GM12892 (cell line): ENCODE data around the gene UNC45B.

Source experiments
- DNase-seq: peaks from one replicate; pipeline ENCODE4 v3.0.0; 2011; ENCODE audit not compliant: insufficient read length
- FAIRE-seq: peaks from 2 replicates; lab custom pipeline; 2011; peaks lifted over from hg19 to GRCh38; lab: Jason Lieb, UNC
- POLR2A ChIP-seq: IDR thresholded peaks from 2 replicates; pipeline ENCODE4 v1.6.1; 2011; ENCODE audit warnings: low read depth, low read length, control low read depth
- POLR2AphosphoS5 ChIP-seq: IDR thresholded peaks from 2 replicates; pipeline ENCODE4 v1.6.1; 2011; ENCODE audit warnings: low read depth, low read length, control low read depth
- TAF1 ChIP-seq: IDR thresholded peaks from 2 replicates; pipeline ENCODE4 v1.6.1; 2011; ENCODE audit warnings: low read depth, mild to moderate bottlenecking, control low read depth, low read length, borderline replicate concordance

Gene UNC45B

DNA sequence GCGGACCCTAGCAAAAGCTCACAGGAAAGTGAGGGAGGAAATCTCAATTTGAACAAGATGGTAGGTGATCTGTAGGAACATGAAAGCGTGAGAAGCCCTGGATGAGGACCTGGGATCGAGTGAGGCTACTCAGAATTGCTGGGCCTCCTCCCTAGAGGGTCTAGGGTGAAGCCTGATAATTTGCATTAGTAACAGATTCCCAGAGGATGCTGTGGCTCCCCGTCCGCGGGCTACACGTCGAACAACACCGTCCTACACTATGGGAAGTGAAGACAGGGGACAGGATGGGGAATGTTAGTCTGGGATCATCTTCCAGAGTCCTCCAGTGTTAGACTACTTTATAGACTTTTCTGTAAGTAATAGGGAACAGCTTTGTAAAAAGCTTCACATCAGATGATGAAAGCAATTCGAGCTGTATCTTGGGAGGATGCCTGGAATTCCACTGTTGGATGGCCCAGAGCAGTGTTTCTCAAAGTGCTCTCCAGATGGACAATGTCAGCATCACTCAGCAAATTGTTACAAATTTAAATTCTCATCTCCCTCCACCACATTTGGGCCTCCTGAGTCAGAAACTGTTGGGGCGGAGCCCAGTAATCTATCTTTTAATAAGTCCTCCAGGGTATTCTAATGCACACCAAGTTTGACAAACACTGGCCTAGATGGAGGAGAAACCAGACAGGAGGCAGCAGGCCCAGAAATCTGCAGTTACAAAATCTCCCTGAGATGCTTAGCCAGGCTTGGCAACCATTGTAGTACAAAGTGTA, 19.7 kb upstream of the UNC45B start:
- TF ChIP-seq POLR2AphosphoS5 (no peak), TAF1 (no peak), POLR2A (no peak)
- FAIRE-seq (no peak), DNase-seq (no peak)

DNA sequence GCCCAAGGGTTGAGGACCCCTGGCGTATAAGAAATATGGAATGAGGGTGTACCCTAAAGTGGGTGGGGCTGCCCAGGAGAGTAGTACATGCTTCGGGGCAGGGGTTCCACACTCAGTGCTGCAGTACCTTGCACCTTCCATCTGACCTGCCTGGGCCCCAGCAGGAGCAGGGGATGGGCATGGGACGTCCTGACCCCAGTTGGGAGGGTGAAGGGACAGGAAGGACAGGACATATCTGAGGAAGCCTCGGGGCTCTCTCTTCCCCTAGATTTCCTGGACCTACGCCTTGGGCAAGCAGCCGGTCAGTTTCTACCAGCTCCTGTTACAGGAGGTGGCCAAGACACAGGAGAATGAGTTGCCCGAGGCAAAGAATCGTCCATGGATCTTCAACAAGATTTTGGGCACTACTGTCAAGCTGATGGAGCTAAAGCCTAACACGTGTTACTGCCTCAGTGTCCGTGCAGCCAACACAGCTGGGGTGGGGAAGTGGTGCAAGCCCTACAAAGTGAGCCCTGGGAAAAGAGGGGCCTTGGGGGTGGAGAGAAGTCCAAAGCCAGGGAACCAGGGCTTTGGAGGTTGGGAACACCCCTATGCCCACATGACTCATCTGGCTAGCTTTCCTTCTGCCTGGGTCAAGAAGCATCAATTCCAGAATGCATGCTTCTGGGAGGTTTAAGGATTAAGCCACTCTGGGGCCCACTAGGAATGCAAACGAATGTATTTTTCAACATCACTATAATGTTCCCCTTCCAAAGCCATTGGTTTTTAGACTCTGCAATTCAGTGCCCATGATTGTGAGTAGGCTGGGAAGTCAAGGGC, 18.3 kb upstream of the UNC45B start:
- TF ChIP-seq POLR2AphosphoS5 = no peak; the same call in 1 of the 2 replicates
- peak; percentile 50; the same call in 1 of the 2 replicates for TF ChIP-seq POLR2A
- TF ChIP-seq TAF1 = no peak
- DNase-seq (no peak), FAIRE-seq (no peak)

DNA sequence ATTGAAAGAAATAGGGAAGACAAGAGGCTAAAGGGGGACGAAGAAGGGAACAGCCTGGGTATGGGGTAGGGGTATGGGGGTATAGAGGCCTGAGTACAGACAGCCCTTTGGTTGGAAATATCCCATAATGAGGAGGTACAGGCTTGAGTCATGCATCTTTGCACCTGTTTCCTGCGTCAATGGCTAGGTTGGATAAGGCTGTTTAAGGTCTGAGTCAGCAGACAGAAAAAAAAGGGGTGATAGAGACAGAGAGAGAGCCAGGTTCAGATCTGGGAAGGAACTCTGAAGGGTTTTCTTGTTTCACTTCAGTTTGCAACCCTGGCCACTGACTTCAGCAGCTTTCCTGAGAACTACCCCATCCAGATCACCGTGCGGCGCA, 17.7 kb upstream of the UNC45B start:
- FAIRE-seq = no peak
- no peak for TF ChIP-seq POLR2AphosphoS5
- no peak for TF ChIP-seq POLR2A
- no peak for TF ChIP-seq TAF1
- DNase-seq = no peak

DNA sequence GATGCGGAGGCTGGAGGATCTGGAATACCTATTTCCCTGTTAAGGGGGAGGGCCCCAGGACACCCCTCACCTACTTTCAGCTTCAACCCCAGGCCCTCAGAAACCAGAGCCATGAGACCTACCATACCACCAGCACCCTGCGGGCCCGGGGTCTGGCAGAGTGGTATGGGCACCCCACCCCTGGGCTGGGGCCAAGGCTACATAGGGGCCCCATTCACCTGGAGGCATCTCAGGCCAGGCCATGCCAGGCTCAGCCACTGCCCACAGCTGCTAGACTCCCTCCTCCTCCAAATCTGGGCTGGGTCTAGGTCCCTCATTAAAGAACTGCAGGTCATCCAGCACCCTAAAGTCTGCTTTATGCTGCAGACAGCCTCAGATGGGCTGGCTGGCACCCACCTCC, 17.2 kb upstream of the UNC45B start:
- DNase-seq = no peak
- no peak for FAIRE-seq
- TF ChIP-seq POLR2A (no peak; the same call in 1 of the 2 replicates), POLR2AphosphoS5 (peak; percentile 48)

DNA sequence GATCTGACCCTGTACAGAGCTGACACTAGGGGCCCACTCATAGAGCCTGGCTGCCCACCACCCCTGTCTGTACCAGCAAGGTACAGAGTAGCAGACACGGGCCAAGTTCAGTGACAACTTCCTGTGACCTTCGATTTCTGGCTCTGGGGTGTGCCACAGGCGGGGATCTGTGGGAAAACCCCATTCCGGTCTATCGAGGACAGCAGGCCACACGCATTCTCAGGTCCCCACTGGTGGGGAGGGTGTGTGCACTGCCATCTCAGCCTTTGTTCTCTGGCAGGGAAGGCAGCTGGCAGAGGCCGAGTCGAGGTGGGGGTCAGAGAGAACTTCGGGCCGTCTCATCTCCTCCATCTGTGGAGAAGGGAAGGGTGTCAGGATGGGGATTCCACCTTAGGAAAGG, 15.5 kb upstream of the UNC45B start:
- FAIRE-seq (no peak), DNase-seq (no peak)
- no peak for TF ChIP-seq TAF1
- no peak for TF ChIP-seq POLR2A
- TF ChIP-seq POLR2AphosphoS5 = no peak

DNA sequence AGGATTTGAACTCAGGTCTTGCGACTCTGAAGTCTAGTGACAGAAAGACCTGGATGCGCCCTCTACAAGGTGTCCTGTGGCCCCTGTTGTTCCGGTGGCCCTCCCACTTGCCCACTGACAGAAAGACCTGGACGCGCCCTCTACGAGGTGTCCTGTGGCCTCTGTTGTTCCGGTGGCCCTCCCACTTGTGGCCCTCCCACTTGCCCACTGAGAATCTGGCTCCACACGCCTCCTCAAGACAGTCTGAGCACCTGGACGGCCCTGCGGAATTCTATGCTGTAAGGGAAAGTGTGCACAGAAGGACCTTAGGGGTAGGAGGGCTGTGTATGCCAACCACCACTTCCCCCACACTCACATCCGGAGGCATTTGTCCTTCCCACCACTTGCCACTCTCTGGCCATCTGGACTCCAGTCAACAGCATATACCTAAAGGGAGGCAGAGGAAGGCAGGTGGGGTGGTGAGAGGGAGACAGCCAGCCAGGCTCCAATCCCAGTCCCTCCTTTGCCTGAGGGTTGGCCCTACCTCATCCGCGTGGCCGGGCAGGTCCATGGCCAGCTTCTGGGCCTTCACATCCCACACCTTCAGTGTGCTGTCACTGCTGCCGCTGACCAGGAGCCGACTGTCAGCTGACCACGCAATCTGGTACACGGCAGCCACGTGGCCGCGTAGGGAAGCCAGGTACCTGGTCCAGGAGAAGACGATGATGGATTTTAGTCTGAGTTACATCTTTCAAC, 14.6 kb upstream of the UNC45B start:
- DNase-seq = no peak
- FAIRE-seq = no peak
- no peak for TF ChIP-seq POLR2A
- no peak for TF ChIP-seq TAF1
- TF ChIP-seq POLR2AphosphoS5 = no peak

DNA sequence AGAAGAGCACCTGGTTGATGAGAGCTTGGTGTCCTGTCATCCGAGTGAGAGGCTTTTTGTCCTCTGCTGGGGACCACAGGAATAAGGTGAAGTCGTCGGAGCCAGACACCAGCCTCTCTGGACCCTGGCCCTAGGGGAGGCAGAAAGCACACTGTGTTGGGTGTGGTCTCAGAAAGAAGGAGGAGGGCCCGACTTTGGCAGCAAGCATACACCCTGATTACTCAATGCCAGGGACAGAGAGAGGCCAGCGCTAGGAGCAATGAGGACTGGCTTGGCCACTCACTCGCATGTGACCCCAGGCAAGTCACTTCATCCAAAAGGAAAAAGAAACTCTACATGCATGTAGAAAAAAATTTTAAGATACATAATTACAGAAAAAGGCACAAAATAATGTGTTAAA, 12.3 kb upstream of the UNC45B start:
- DNase-seq (no peak), FAIRE-seq (no peak)
- no peak for TF ChIP-seq POLR2A
- TF ChIP-seq TAF1 = no peak
- TF ChIP-seq POLR2AphosphoS5 = no peak

DNA sequence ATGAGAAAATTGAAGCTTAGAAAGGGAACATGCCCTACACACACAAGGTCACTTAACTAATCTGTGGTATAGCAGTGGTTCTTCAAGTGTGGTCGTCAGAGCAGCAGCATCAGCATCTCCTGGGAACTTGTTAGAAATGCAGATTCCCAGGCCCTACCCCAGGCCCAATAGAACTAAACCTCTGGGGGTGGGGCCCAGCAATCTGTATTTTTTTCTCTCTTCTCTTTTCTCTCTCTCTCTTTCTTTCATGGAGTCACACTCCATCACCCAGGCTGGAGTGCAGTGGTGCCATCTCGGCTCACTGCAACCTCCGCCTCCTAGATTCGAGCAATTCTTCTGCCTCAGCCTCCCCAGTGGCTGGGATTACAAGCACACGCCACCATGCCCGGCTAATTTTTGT, 9.4 kb upstream of the UNC45B start:
- DNase-seq = no peak
- TF ChIP-seq POLR2A (no peak), POLR2AphosphoS5 (no peak), TAF1 (no peak)
- no peak for FAIRE-seq

DNA sequence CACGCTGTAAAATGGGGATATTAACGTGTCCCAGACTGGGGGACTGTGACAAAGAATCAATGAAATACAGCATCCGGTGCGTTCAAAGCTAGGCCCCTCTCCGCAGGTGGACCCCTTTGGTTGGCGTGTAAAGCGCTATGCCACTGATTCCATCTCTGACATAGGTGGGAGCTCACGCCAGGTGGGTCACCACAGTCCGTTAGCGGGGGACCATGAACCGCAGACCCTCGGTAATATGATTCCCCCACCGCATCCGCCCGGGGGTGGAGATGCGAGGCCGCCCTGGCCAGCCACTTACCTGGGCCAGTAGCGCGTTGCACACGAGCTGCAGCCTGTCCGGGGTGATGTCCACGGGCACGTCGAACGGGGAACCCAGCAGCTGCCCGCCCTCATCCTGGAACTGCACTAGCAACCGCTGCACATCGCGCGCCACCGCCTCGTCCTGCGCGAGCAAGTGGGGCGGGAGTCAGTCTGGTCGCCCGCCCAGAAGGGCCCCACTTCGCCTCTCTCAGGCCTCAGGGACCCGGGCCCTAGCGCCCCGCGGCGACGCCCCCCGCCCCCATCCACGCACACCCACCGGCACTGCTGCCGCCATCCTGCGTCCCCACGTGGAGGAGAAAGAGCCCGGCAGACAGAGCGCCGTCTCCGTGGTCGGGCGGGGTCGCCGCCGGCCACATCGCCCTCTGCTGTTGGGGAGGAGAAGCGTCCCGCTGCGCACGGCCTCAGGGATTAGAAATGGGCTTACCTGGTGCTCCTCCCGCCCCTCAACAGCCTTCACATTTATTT, 5.7 kb upstream of the UNC45B start, which contains the start of gene NLE1:
Gene NLE1 (minus strand): TSS at position 623 of the 786 bp plus-strand sequence. CDS start 28 bp downstream, at position 595.
- DNase-seq (peak; percentile 86), FAIRE-seq (peak; percentile 96)
- TF ChIP-seq TAF1 (peak; percentile 96), POLR2A (peak; percentile 81), POLR2AphosphoS5 (peak; percentile 47; the same call in 1 of the 2 replicates)

DNA sequence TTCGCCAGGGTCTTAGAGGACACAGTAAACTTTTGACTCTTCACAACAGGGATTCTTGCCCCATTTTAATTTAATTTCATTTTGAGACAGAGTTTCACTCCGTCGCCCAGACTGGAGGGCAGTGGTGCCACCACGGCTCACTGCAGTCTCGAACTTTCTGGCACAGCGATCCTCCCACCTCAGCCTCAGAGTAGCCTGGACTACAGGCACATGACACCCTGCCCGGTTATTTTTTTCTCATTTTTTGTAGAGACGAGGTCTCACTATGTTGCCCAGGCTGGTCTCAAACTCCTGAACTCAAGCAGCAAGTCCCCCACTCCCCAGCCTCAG, 5.2 kb upstream of the UNC45B start:
- TF ChIP-seq TAF1 (no peak), POLR2AphosphoS5 (no peak), POLR2A (no peak)
- FAIRE-seq (no peak), DNase-seq (no peak)

DNA sequence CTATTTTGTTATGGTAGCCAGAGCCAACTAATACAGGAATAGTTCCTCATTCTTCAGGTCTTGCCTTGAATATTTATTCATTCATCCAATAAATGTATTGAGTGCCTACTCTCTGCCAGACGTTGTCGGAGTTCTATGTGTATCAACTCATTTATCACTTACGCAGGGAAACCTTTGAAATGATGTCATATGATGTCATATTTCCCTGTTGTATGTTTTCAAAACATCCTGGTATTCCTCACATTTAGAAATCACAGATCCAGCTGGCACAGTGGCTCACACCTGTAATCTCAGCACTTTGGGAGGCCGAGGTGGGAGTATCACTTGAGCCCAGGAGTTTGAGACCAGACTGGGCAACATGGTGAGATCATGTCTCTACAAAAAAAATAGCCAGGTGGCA, 2.8 kb upstream of the UNC45B start:
- no peak for TF ChIP-seq POLR2A
- no peak for TF ChIP-seq TAF1
- no peak for TF ChIP-seq POLR2AphosphoS5
- DNase-seq (no peak), FAIRE-seq (no peak)
